Mammary epithelial cell (primary cell): Measurements from ENCODE around the gene SORBS2.

ENCODE experiments used
- CTCF ChIP-seq, 2 donors: IDR thresholded peaks in 1 of 2; conservative IDR thresholded peaks in 1 of 2; 2 replicates each; pipeline ENCODE4 v1.5.1; 2011 to 2012; ENCODE audit warnings: inconsistent platforms in 2 of 2, low read length in 2 of 2, mild to moderate bottlenecking in 2 of 2, control low read depth in 1 of 2, low read depth in 1 of 2; ENCODE audit not compliant: insufficient read depth in 1 of 2; ENCODE audit errors: extremely low read depth in 1 of 2
- EZH2 ChIP-seq: IDR thresholded peaks from 2 replicates; pipeline ENCODE4 v1.6.1; 2012; ENCODE audit warnings: low read length, inconsistent platforms, borderline replicate concordance

- TF ChIP-seq CTCF (conservative IDR thresholded peaks at IDR 0.05 in 1 of 2, IDR thresholded peaks at IDR 0.05 in 1 of 2; ENCODE audit: extremely low read depth in 1 of 2, insufficient read depth in 1 of 2, low read depth in 1 of 2, low read length in 2 of 2), result no peak
- TF ChIP-seq EZH2, result no peak
Measured at GRCh38 chr4:185669288-185669687, 142.7 kb downstream of the SORBS2 start.
